ENCODE data around the gene TAOK1. TPM values are rescaled to one million over a fixed set of nuclear protein-coding genes. Genes with fewer than 3 reads are reported as not detected.

TAOK1 gene
- total RNA-seq, 2 experiments from 2014 or later: 21.8 to 21.9 TPM

- intact Hi-C loops (cut with micrococcal nuclease): loop anchor here (5.0 kb wide), 1 partner anchor 211 kb away; no protein-coding TSS in a partner anchor
- no peak overlapping the region for H3K27ac Mint-ChIP-seq
- no peaks in the 10 kb centered on the region for H3K27me3 Mint-ChIP-seq (ENCODE audit: low read depth)
- DNase-seq: no peak
- CTCF ChIA-PET: interaction anchor here (0.6 to 1.2 kb wide), 3 partner anchors 12 to 209 kb away, joined by 3 to 6 read pairs (median 5); partner anchors contain the start of gene ABHD15
- no peaks in the 10 kb centered on the region for H3K4me1 Mint-ChIP-seq (ENCODE audit: low read depth)
- H3K36me3 Mint-ChIP-seq (ENCODE audit: low read depth): no peaks in the 10 kb centered on the region
- H3K4me3 Mint-ChIP-seq: no peak overlapping the region
- H3K9me3 Mint-ChIP-seq: no peaks in the 10 kb centered on the region
Measured at GRCh38 chr17:29357821-29358232, 32.3 kb upstream of the TAOK1 start.

DNA sequence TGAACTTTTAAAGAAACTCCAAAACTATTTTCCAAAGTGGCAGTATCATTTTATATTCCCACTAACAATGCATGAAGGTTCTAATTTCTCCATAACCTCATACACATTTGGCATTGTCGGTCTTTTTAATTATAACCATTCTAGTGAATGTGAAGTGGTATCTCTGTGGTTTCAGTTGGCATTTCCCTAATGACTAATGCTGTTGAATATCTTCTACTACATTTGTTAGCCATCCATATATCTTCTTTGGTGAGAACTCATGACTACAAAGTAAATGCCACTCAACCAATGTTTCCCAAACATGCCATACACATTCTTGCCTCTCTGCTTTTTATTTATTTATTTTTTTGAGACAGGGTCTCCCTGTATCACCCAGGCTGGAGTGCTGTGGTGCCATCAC lies 31.7 kb upstream of the TAOK1 start:
- no peaks in the 10 kb centered on the region for H3K9me3 Mint-ChIP-seq
- no peak overlapping the region for H3K27ac Mint-ChIP-seq
- no peaks in the 10 kb centered on the region for H3K36me3 Mint-ChIP-seq (ENCODE audit: low read depth)
- H3K4me3 Mint-ChIP-seq: no peak overlapping the region
- intact Hi-C loops (cut with micrococcal nuclease): loop anchor here (5.0 kb wide), 1 partner anchor 211 kb away; no protein-coding TSS in a partner anchor
- no peaks in the 10 kb centered on the region for H3K27me3 Mint-ChIP-seq (ENCODE audit: low read depth)
- H3K4me1 Mint-ChIP-seq (ENCODE audit: low read depth): no peaks in the 10 kb centered on the region
- CTCF ChIA-PET: interaction anchor here (1.1 kb wide), 1 partner anchor 11 kb away, joined by 5 read pairs; no protein-coding TSS in a partner anchor
- DNase-seq: no peak

DNA sequence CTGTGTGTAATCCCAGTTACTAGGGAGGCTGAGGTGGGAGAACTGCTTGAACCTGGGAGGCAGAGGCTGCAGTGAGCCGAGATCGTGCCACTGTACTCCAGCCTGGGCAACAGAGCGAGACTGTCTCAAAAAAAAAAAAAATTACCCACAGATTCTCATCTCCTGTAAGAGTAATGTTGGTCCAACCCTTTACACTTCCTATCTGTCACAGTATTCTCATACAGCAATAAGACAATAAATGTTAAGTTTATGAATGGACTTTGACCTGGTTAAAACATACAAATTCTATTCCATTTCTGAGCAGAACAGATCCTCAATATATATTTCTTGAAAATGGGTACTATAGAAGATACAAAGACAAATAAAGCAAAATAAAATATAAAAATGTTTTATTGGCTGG lies 30.4 kb upstream of the TAOK1 start:
- H3K36me3 Mint-ChIP-seq (ENCODE audit: low read depth): no peaks in the 10 kb centered on the region
- CTCF ChIA-PET: interaction anchor here (0.7 kb wide), 1 partner anchor 154 kb away, joined by 4 read pairs; no protein-coding TSS in a partner anchor
- no peaks in the 10 kb centered on the region for H3K9me3 Mint-ChIP-seq

GRCh38 chr17:29363716-29364115 lies 26.4 kb upstream of the TAOK1 start:
- CTCF ChIA-PET: interaction anchor here (1.2 kb wide), 1 partner anchor 20 kb away, joined by 3 read pairs; no protein-coding TSS in a partner anchor
- Mint-ChIP-seq H3K27me3 (ENCODE audit: low read depth) (no peaks in the 10 kb centered on the region), H3K27ac (no peak overlapping the region), H3K4me3 (no peak overlapping the region), H3K36me3 (ENCODE audit: low read depth) (no peaks in the 10 kb centered on the region), H3K9me3 (no peaks in the 10 kb centered on the region), H3K4me1 (ENCODE audit: low read depth) (no peaks in the 10 kb centered on the region)
- intact Hi-C loops (cut with micrococcal nuclease): no loop called here
- no peak for DNase-seq

More for the DNA sequence above, 30.4 kb upstream of the TAOK1 start:
- Mint-ChIP-seq H3K4me3 (no peak overlapping the region), H3K27me3 (ENCODE audit: low read depth) (no peaks in the 10 kb centered on the region), H3K4me1 (ENCODE audit: low read depth) (no peaks in the 10 kb centered on the region), H3K27ac (no peak overlapping the region)
- no peak for DNase-seq
- intact Hi-C loops (cut with micrococcal nuclease): loop anchor here (5.0 kb wide), 1 partner anchor 212 kb away; no protein-coding TSS in a partner anchor

- Mint-ChIP-seq H3K9me3 (no peaks in the 10 kb centered on the region), H3K27ac (no peak overlapping the region), H3K4me1 (ENCODE audit: low read depth) (no peaks in the 10 kb centered on the region), H3K4me3 (no peak overlapping the region), H3K27me3 (ENCODE audit: low read depth) (no peaks in the 10 kb centered on the region), H3K36me3 (ENCODE audit: low read depth) (no peaks in the 10 kb centered on the region)
- intact Hi-C loops (cut with micrococcal nuclease): no loop called here
- DNase-seq: no peak
- CTCF ChIA-PET: interaction anchor here (0.5 to 0.7 kb wide), 4 partner anchors 18 to 215 kb away, joined by 3 to 6 read pairs (median 4); no protein-coding TSS in a partner anchor
Measured at GRCh38 chr17:29364691-29365090, 25.5 kb upstream of the TAOK1 start.

GRCh38 chr17:29368161-29368560 lies 22.0 kb upstream of the TAOK1 start:
- CTCF ChIA-PET: interaction anchor here (0.9 to 3.7 kb wide), 3 partner anchors 91 to 223 kb away, joined by 3 to 37 read pairs (median 4); partner anchors contain the start of gene ABHD15
- Mint-ChIP-seq H3K27me3 (ENCODE audit: low read depth) (no peaks in the 10 kb centered on the region), H3K4me3 (no peak overlapping the region), H3K9me3 (no peaks in the 10 kb centered on the region), H3K27ac (no peak overlapping the region), H3K4me1 (ENCODE audit: low read depth) (no peaks in the 10 kb centered on the region), H3K36me3 (ENCODE audit: low read depth) (no peaks in the 10 kb centered on the region)
- DNase-seq: no peak
- intact Hi-C loops (cut with micrococcal nuclease): no loop called here

GRCh38 chr17:29368926-29369325 lies 21.2 kb upstream of the TAOK1 start:
- DNase-seq: no peak
- no peak overlapping the region for H3K27ac Mint-ChIP-seq
- CTCF ChIA-PET: interaction anchor here (0.5 to 3.7 kb wide), 22 partner anchors 11 to 223 kb away, joined by 3 to 65 read pairs (median 6); partner anchors contain the start of genes ABHD15, ANKRD13B and NUFIP2
- H3K4me3 Mint-ChIP-seq: no peak overlapping the region
- intact Hi-C loops (cut with micrococcal nuclease): loop anchor here (1.0 kb wide), 2 partner anchors 200 to 222 kb away; no protein-coding TSS in a partner anchor
- H3K36me3 Mint-ChIP-seq (ENCODE audit: low read depth): no peaks in the 10 kb centered on the region
- H3K4me1 Mint-ChIP-seq (ENCODE audit: low read depth): no peaks in the 10 kb centered on the region
- H3K27me3 Mint-ChIP-seq (ENCODE audit: low read depth): no peaks in the 10 kb centered on the region
- H3K9me3 Mint-ChIP-seq: no peaks in the 10 kb centered on the region

DNA sequence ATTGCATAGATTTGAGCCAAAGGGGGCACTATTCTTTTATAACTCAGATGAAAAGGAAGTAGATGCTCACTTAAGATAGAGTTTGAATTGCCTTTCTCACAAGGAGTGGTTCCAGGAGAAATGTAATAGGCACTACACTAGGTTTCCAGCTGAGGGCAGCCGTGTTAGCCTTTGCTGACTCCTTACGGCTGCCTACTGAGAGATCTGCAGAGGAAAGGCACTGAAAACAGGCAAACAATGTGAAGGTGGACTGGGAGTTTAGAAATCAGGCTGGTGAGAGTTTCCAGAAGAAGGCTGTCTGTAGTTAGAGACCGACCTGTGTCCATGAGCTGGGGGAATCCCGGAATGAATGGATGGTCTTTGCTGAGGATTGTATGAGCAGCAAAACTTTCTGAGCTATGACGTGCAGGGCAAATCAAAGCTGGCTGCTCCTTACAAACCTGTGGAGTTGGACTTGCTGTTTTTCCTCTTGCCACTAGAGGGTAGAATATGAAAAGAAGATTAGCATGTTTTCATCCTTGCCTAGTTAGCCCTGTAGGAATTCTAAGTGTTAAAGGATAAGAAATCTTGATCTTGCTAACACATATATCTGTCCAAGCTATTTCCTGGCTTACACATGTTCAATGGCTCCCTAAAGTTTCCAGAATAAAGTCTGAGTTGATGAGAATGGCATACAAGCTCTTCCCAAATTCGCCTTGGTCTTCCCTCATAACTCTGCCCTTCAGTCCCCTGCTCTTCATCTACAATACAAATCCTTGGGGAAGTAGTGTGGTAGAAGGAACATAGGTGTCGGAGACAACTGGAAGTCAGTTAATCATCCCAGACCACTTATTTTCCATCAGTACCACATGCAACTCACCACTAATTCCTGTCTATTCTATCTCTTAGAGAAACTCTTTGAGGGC lies 20.1 kb upstream of the TAOK1 start:
- peak; percentile 59 for DNase-seq

GRCh38 chr17:29376667-29377270 lies 13.4 kb upstream of the TAOK1 start:
- no peak overlapping the region for H3K4me3 Mint-ChIP-seq
- CTCF ChIA-PET: interaction anchor here (0.6 to 1.2 kb wide), 4 partner anchors 10 to 241 kb away, joined by 3 to 4 read pairs (median 3); no protein-coding TSS in a partner anchor
- no peak for DNase-seq
- no peak overlapping the region for H3K27ac Mint-ChIP-seq
- H3K27me3 Mint-ChIP-seq (ENCODE audit: low read depth): no peaks in the 10 kb centered on the region
- no peaks in the 10 kb centered on the region for H3K9me3 Mint-ChIP-seq
- H3K4me1 Mint-ChIP-seq (ENCODE audit: low read depth): no peaks in the 10 kb centered on the region
- H3K36me3 Mint-ChIP-seq (ENCODE audit: low read depth): no peaks in the 10 kb centered on the region
- intact Hi-C loops (cut with micrococcal nuclease): no loop called here

More for the DNA sequence above, 20.1 kb upstream of the TAOK1 start:
- no peaks in the 10 kb centered on the region for H3K27me3 Mint-ChIP-seq (ENCODE audit: low read depth)
- no peaks in the 10 kb centered on the region for H3K4me1 Mint-ChIP-seq (ENCODE audit: low read depth)
- intact Hi-C loops (cut with micrococcal nuclease): loop anchor here (1.0 kb wide), 5 partner anchors 167 to 243 kb away; no protein-coding TSS in a partner anchor
- no peak overlapping the region for H3K4me3 Mint-ChIP-seq
- no peaks in the 10 kb centered on the region for H3K9me3 Mint-ChIP-seq
- no peak overlapping the region for H3K27ac Mint-ChIP-seq
- CTCF ChIA-PET: interaction anchor here (0.6 to 3.7 kb wide), 62 partner anchors 9 to 795 kb away, joined by 3 to 65 read pairs (median 4); partner anchors contain the start of genes ABHD15, ANKRD13B, NUFIP2 and TAOK1
- no peaks in the 10 kb centered on the region for H3K36me3 Mint-ChIP-seq (ENCODE audit: low read depth)

GRCh38 chr17:29378500-29378899 lies 11.7 kb upstream of the TAOK1 start:
- CTCF ChIA-PET: interaction anchor here (0.7 to 2.1 kb wide), 3 partner anchors 9 to 1686 kb away, joined by 3 to 10 read pairs (median 3); no protein-coding TSS in a partner anchor
- no peak overlapping the region for H3K4me3 Mint-ChIP-seq
- no peaks in the 10 kb centered on the region for H3K36me3 Mint-ChIP-seq (ENCODE audit: low read depth)
- DNase-seq: no peak
- H3K27me3 Mint-ChIP-seq (ENCODE audit: low read depth): no peaks in the 10 kb centered on the region
- no peak overlapping the region for H3K27ac Mint-ChIP-seq
- H3K4me1 Mint-ChIP-seq (ENCODE audit: low read depth): no peaks in the 10 kb centered on the region
- H3K9me3 Mint-ChIP-seq: no peaks in the 10 kb centered on the region
- intact Hi-C loops (cut with micrococcal nuclease): no loop called here

DNA sequence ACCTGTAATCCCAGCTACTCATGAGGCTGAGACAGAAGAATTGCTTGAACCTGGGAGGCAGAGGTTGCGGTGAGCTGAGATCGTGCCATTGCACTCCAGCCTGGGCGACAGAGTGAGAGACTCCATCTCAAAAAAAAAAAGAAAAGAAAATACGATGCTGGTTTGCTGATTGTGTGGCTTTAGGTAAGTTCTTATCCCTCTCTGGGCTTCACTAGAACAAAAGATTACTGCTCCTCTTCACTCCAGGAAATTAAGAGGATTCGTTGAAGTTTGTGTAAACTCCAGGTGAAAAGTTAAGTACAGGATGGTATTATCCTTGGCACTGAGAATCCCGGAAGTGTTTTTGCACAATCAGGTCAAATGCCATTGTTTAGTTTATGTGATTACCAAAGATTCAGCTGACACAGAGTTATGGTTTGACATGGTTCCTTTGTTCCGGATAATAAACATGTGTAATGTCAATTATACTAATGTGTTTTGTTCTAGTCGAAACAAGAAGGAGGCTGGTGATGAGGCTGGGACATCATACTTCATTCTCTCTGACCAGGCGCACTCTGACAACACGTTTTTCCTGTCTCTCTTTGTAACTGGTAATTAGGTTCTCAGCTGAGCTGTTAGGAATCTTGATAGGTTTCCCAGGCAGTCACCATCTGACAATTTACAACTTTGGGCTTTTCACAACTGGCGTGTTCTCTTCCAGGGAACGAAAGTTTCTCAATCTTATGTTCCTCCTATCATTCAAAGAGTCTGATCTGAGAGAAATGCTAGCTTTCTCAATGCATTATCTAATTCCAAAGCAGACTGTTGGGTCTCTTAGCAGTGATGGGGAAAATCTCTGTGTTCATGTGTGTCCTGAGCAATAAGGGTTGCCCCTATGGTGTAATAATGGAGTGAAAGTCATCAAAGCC lies 10.8 kb upstream of the TAOK1 start:
- Mint-ChIP-seq H3K9me3 (no peaks in the 10 kb centered on the region), H3K4me3 (no peak overlapping the region), H3K36me3 (ENCODE audit: low read depth) (no peaks in the 10 kb centered on the region), H3K4me1 (ENCODE audit: low read depth) (no peaks in the 10 kb centered on the region), H3K27ac (no peak overlapping the region), H3K27me3 (ENCODE audit: low read depth) (no peaks in the 10 kb centered on the region)
- DNase-seq: no peak
- CTCF ChIA-PET: interaction anchor here (0.7 to 2.1 kb wide), 2 partner anchors 9 to 174 kb away, joined by 3 to 10 read pairs; no protein-coding TSS in a partner anchor
- intact Hi-C loops (cut with micrococcal nuclease): no loop called here
